Esophagus muscularis mucosa (tissue), 4 donors: ENCODE data around the gene TTBK2. TPM values are rescaled to one million over a fixed set of nuclear protein-coding genes. Genes with fewer than 3 reads are reported as not detected.

Experiments
- DNase-seq: peaks from one replicate; pipeline ENCODE4 v3.0.0-alpha.2; 2017; ENCODE audit errors: extremely low spot score
- H3K27ac ChIP-seq, 4 donors: fragments of 200-600 bp; sonication (generic); replicated peaks in 1 of 4; 1 replicate in 3 of 4; 2 replicates in 1 of 4; pipeline ENCODE4 v1.5.1; 2016 to 2019; ENCODE audit warnings: mild to moderate bottlenecking in 1 of 4
- H3K27me3 ChIP-seq, 4 donors: fragments of 200-600 bp; sonication (generic); one replicate each; pipeline versions ENCODE4 v1.5.1 to v1.6.0; 2016 to 2019
- H3K36me3 ChIP-seq, 4 donors: fragments of 200-600 bp; sonication (generic); one replicate each; pipeline ENCODE4 v1.5.1; 2016 to 2019
- H3K4me1 ChIP-seq, 4 donors: fragments of 200-600 bp; sonication (generic); one replicate each; pipeline ENCODE4 v1.5.1; 2016 to 2019
- H3K4me3 ChIP-seq, 4 donors: fragments of 200-600 bp; sonication (generic); 1 replicate in 2 of 4; 2 replicates in 2 of 4; pipeline ENCODE4 v1.5.1; 2016 to 2019; ENCODE audit warnings: mild to moderate bottlenecking in 4 of 4, moderate library complexity in 1 of 4
- H3K9me3 ChIP-seq, 4 donors: fragments of 200-600 bp; sonication (generic); 1 replicate in 3 of 4; 2 replicates in 1 of 4; pipeline ENCODE4 v1.5.1; 2016 to 2019
- EP300 ChIP-seq: sonication (generic); formaldehyde crosslinking; IDR thresholded peaks from one replicate; pipeline ENCODE4 v1.6.1; 2017; ENCODE audit warnings: antibody characterized with exemption
- POLR2A ChIP-seq: fragments of 450-650 bp; IDR thresholded peaks from one replicate; pipeline ENCODE4 v1.6.1; 2017; ENCODE audit warnings: antibody characterized with exemption, moderate library complexity, mild to moderate bottlenecking, low read depth
- POLR2AphosphoS5 ChIP-seq, 2 donors: sonication (generic); formaldehyde crosslinking; IDR thresholded peaks; one replicate each; pipeline ENCODE4 v1.6.1; 2017; ENCODE audit warnings: antibody characterized with exemption in 2 of 2
- WGBS: methylation state at CpG from one replicate; pipeline ENCODE4 v1.1.5; 2018; 5-methylcytosine and 5-hydroxymethylcytosine counted together
- intact Hi-C: fragments of 100-400 bp; cut with DNase I; formaldehyde crosslinking; loops from one replicate; pipeline ENCODE4 v1.15.1; 2023
- small RNA-seq, 3 donors: library from RNA; depleted of rRNA; stranded (forward); fragments of <200 nt; gene quantifications; one replicate each; pipeline ENCODE3, GENCODE V24; 2016
- total RNA-seq, 4 donors: library from RNA; depleted of rRNA; stranded (reverse); fragments of >200 nt; gene quantifications; one replicate each; pipeline versions ENCODE4 v1.1.0 to v1.2.1, GENCODE V29; 2016
- TF ChIP-seq, protein P1 (sequence below), 3 experiments: fragments of 200-600 bp in 2 of 3; fragments of 450-650 bp in 1 of 3; sonication (generic) in 2 of 3; IDR thresholded peaks; one replicate each; pipeline ENCODE4 v1.5.1; 2017 to 2019; ENCODE audit warnings: antibody characterized with exemption in 3 of 3, mild to moderate bottlenecking in 2 of 3, moderate library complexity in 1 of 3

TTBK2 gene
- total RNA-seq, 4 donors from 2014 or later, result 19.4 to 33.0 (median 25.1) TPM

DNA sequence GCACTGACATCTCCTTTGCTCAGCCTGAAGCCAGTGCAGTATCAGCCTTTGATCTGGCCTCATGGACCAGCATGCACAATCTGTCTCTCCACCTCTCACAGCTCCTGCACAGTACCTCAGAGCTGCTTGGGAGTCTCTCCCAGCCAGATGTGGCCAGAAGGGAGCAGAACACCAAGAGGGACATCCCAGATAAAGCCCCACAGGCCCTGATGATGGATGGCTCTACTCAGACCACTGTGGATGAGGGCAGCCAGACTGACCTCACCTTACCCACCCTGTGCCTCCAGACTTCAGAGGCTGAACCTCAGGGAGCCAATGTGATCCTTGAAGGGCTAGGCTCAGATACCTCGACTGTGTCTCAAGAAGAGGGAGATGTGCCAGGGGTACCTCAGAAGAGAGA is 228.0 kb downstream of the TTBK2 start:
- Histone ChIP-seq H3K9me3 (no peaks in the 10 kb centered on the region), H3K4me3 (no peak overlapping the region), H3K4me1 (no peaks in the 10 kb centered on the region), H3K36me3 (peaks cover 40 to 100% (median 94%) of the 10 kb centered on the region in 4 donors), H3K27me3 (no peaks in the 10 kb centered on the region), H3K27ac (no peak overlapping the region)
- no peak for DNase-seq
- TF ChIP-seq EP300 (no peak), POLR2A (no peak), POLR2AphosphoS5 (IDR thresholded peaks at IDR 0.05) (no peak)
- TF ChIP-seq, protein P1, sequence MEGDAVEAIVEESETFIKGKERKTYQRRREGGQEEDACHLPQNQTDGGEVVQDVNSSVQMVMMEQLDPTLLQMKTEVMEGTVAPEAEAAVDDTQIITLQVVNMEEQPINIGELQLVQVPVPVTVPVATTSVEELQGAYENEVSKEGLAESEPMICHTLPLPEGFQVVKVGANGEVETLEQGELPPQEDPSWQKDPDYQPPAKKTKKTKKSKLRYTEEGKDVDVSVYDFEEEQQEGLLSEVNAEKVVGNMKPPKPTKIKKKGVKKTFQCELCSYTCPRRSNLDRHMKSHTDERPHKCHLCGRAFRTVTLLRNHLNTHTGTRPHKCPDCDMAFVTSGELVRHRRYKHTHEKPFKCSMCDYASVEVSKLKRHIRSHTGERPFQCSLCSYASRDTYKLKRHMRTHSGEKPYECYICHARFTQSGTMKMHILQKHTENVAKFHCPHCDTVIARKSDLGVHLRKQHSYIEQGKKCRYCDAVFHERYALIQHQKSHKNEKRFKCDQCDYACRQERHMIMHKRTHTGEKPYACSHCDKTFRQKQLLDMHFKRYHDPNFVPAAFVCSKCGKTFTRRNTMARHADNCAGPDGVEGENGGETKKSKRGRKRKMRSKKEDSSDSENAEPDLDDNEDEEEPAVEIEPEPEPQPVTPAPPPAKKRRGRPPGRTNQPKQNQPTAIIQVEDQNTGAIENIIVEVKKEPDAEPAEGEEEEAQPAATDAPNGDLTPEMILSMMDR (IDR thresholded peaks at IDR 0.05), result no peak
- WGBS, result 100% methylated on average over 1 of the region's 1 CpG
- intact Hi-C loops, result no loop called here

DNA sequence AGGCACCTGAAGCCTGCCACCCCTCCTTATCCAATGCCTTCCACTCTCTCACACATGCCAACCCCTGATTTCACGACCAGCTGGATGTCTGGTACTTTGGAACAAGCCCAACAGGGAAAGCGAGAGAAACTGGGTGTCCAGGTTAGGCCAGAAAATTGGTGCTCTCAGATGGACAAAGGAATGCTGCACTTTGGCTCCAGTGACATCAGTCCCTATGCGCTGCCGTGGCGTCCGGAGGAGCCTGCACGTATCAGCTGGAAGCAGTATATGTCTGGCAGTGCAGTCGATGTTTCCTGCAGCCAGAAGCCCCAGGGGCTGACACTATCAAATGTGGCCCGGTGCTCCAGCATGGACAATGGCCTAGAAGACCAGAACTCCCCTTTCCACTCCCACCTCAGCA is 228.8 kb downstream of the TTBK2 start:
- Histone ChIP-seq H3K27me3 (no peaks in the 10 kb centered on the region), H3K27ac (no peak overlapping the region), H3K4me3 (no peak overlapping the region), H3K9me3 (no peaks in the 10 kb centered on the region), H3K36me3 (peaks cover 35 to 100% (median 95%) of the 10 kb centered on the region in 4 donors), H3K4me1 (no peaks in the 10 kb centered on the region)
- no peak for DNase-seq
- intact Hi-C loops, result no loop called here
- 94% methylated on average over 7 of the region's 9 CpGs for WGBS
- TF ChIP-seq POLR2AphosphoS5 (IDR thresholded peaks at IDR 0.05), result no peak
- no peak for TF ChIP-seq EP300
- TF ChIP-seq, protein P1 (IDR thresholded peaks at IDR 0.05), result no peak
- no peak for TF ChIP-seq POLR2A

DNA sequence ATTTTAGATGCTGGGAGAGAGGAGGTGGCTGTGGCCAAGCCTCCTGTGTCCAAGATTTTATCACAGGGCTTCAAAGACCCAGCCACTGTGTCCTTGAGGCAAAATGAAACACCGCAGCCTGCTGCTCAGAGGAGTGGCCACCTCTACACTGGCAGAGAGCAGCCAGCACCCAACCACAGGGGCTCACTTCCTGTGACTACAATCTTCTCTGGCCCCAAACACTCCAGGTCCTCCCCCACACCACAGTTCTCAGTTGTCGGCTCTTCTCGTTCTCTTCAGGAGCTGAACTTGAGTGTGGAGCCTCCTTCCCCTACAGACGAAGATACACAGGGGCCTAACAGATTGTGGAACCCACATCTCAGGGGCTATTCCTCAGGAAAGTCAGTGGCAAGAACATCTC is 229.3 kb downstream of the TTBK2 start:
- intact Hi-C loops, result no loop called here
- no peaks in the 10 kb centered on the region for H3K4me1 ChIP-seq
- 82% methylated on average over 4 of the region's 4 CpGs for WGBS
- peaks cover 36 to 100% (median 95%) of the 10 kb centered on the region in 4 donors for H3K36me3 ChIP-seq
- no peak for TF ChIP-seq POLR2AphosphoS5 (IDR thresholded peaks at IDR 0.05)
- TF ChIP-seq, protein P1 (IDR thresholded peaks at IDR 0.05), result no peak
- TF ChIP-seq EP300, result no peak
- TF ChIP-seq POLR2A, result no peak
- no peak overlapping the region for H3K27ac ChIP-seq
- DNase-seq, result no peak
- H3K9me3 ChIP-seq, result no peaks in the 10 kb centered on the region
- no peaks in the 10 kb centered on the region for H3K27me3 ChIP-seq
- no peak overlapping the region for H3K4me3 ChIP-seq

Small RNA genes lying within 50 kb of the gene (small RNA-seq; reads per million reads assigned to genes)
- 0 reads per million in 3 donors for gene KRT8P50

Other genes starting within 250 kb of the TTBK2 start
- 10 to 100 TPM in 3 of 4 donors, 1 to 10 TPM in 1; 8.9 to 12.8 (median 11.3) TPM for gene CDAN1, start 183.7 kb downstream of the TTBK2 start, total RNA-seq
- gene UBR1, start 185.3 kb upstream of the TTBK2 start, total RNA-seq, result 10 to 100 TPM; 21.3 to 40.7 (median 28.7) TPM
- 10 to 100 TPM; 21.5 to 32.0 (median 25.4) TPM for gene TMEM62, start 212.8 kb upstream of the TTBK2 start, total RNA-seq